Ovary (tissue), 9 donors: ENCODE data around the gene CLBA1. TPM values are rescaled to one million over a fixed set of nuclear protein-coding genes. Genes with fewer than 3 reads are reported as not detected.

Source experiments
- DNase-seq, 5 donors: peaks; one replicate each; pipeline ENCODE4 v3.0.0-alpha.2; 2019 to 2020
- H3K27ac ChIP-seq, 2 donors: fragments of 200-600 bp; one replicate each; pipeline versions ENCODE4 v1.5.1 to v1.8.0; 2019 to 2022
- H3K27me3 ChIP-seq: fragments of 200-600 bp; one replicate; pipeline ENCODE4 v1.8.0; 2022
- H3K36me3 ChIP-seq: fragments of 200-600 bp; sonication (generic); one replicate; pipeline ENCODE4 v1.5.1; 2019
- H3K4me1 ChIP-seq: one replicate; pipeline ENCODE4 v1.8.1; 2013; ENCODE audit warnings: mild to moderate bottlenecking, moderate library complexity; ENCODE audit not compliant: insufficient read depth
- H3K4me3 ChIP-seq: fragments of 200-600 bp; sonication (generic); one replicate; pipeline ENCODE4 v1.5.1; 2017
- H3K9me3 ChIP-seq, 2 donors: fragments of 200-600 bp in 1 of 2; sonication (generic) in 1 of 2; one replicate each; pipeline versions ENCODE4 v1.5.1 to v1.8.1; 2013 to 2019; ENCODE audit warnings: mild to moderate bottlenecking in 1 of 2, moderate library complexity in 1 of 2
- CTCF ChIP-seq, 3 donors: fragments of 450-650 bp in 2 of 3; fragments of 200-600 bp in 1 of 3; IDR thresholded peaks; one replicate each; pipeline versions ENCODE4 v1.5.1 to v1.8.0; 2016 to 2022; ENCODE audit warnings: antibody characterized with exemption in 3 of 3, mild to moderate bottlenecking in 1 of 3
- EP300 ChIP-seq: sonication (generic); formaldehyde crosslinking; IDR thresholded peaks from one replicate; pipeline ENCODE4 v1.6.1; 2017; ENCODE audit warnings: antibody characterized with exemption
- POLR2A ChIP-seq: fragments of 450-650 bp; IDR thresholded peaks from one replicate; pipeline ENCODE4 v1.6.1; 2017; ENCODE audit warnings: antibody characterized with exemption, mild to moderate bottlenecking, moderate library complexity
- WGBS, 3 donors: extraction: QIAGEN DNeasy Blood & Tissue Kit in 1 of 3; methylation state at CpG; one replicate each; pipeline versions ENCODE4 v1.1.5 to v1.1.7; 2013 to 2017; 5-methylcytosine and 5-hydroxymethylcytosine counted together
- intact Hi-C, 4 donors: fragments of 100-400 bp; cut with DNase I; formaldehyde crosslinking; loops; one replicate each; pipeline versions ENCODE4 v1.11.0 to v1.15.1; 2022 to 2023
- polyA plus RNA-seq, 2 donors: library from polyadenylated mRNA; stranded (reverse); fragments of 200-250 nt in 1 of 2; fragments of 350-450 nt in 1 of 2; fragmentation: Illumina TruSeq in 1 of 2; extraction: RNeasy Lipid Tissue Mini Kit (QIAGEN cat#74804) in 1 of 2; gene quantifications; one replicate each; pipeline ENCODE4 v1.2.3, GENCODE V29; 2013 to 2014
- total RNA-seq, 7 donors: library from RNA; depleted of rRNA in 2 of 7; stranded (reverse); fragments of >200 nt in 2 of 7; fragmentation: NEBNext Ultra II Directional in 3 of 7; extraction: Animal tissue kit (Norgen Biotek cat#: 25700) in 3 of 7; gene quantifications; one replicate each; pipeline versions ENCODE4 v1.1.0 to v1.2.4, GENCODE V29; 2016 to 2023
- donor health status: DM: no; HTN: no; CAD: no; lungs with moderate emphysema.
- donor health status: DM: no; HTN: no; CAD: no.
- donor health status: Bipolar disorder and iron deficiency.
- donor health status: DM: yes; HTN: yes; CAD: no.
- donor health status: DM: no; HTN: no; CAD: no.
- donor health status: DM: yes; HTN: yes; CAD: no.

CLBA1 gene
- total and polyA plus RNA-seq, 9 donors, result 3.5 to 15.7 (median 6.7) TPM

DNA sequence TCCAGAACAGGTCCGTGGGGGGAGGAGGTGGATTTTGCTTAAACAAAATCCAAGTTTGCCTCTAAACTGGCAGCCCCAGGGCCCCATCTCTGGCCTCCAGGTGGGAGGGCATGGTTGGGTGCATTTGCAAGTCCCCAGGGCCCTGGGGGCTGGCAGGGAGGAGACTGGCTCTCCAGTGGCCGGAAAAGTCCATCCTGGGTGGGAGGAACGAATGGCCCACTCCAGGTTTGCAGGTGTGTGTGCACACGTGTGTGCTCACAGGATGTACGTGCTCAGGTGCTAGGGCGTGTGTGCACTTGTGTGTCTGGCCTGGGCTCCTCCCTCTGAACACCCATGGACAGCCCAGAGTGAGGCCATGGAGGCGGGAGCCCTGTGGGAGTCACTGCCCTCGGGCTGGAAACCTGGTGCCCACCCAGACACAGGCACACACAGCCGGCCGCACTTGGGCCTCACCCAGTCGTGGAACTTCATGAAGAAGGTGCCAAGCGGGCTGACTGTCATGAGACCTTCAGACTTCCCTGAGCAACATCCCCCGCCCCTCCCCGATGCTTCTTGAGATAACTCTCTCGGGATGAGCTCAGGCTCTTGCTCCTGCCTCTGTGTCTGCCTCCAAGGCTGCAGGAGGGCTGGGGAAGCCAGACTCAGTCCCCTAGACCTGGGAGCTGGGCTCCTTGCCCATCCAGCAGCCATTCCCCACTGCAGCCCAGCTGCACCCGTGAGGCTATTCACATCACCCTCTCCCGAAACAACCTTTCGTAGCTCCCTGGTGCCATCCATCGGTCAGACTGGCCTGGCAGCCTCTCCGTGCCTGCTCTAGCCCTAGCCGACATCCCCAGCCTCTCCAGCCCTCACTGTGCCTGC, 16.8 kb upstream of the CLBA1 start:
- Histone ChIP-seq H3K27ac (peak overlapping the region; percentile 5 to 21), H3K4me1 (peaks cover 23% of the 10 kb centered on the region), H3K9me3 (no peaks in the 10 kb centered on the region), H3K27me3 (no peaks in the 10 kb centered on the region), H3K4me3 (peak overlapping the region; percentile 27), H3K36me3 (no peaks in the 10 kb centered on the region)
- DNase-seq, result peak in 3 of 5 donors; percentile 37 to 40 (median 39)
- 18 to 32% (median 27%) methylated on average over 21 of the region's 21 CpGs for WGBS, 3 donors
- intact Hi-C loops, result no loop called here
- TF ChIP-seq POLR2A (no peak), EP300 (no peak), CTCF (IDR thresholded peaks at IDR 0.05) (no peak)

DNA sequence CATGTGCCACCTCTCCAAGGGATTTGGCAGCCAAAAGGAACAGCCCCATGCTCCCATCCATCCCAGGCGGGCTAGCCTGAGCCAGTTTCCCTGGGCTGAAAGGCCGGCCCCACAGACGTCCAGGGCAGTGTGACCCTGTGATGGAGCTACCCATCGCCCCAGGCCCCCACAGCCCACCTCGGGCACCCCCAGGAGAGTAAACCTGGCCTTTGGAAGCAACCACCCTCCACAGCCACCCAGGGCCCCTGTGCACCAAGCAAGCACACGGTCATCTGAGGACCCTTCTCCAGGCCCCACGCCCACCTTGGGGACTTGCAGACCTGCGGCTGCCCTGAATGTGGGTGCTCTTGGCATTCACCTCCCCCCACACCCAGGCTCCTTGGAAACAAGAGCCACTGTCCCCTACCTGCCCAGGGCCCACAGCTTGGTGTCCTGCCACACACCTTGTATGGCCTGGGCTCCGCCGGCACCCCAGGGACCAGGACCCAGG, 15.8 kb upstream of the CLBA1 start:
- intact Hi-C loops, result loop anchor here in 1 of 4 donors (10.0 kb wide), 1 partner anchor 75 kb away; no protein-coding TSS in a partner anchor
- no peaks in the 10 kb centered on the region for H3K36me3 ChIP-seq
- peak in 1 of 5 donors; percentile 37 for DNase-seq
- no peaks in the 10 kb centered on the region for H3K9me3 ChIP-seq
- no peak overlapping the region for H3K27ac ChIP-seq
- H3K4me3 ChIP-seq, result peak overlapping the region; percentile 40
- H3K4me1 ChIP-seq, result peaks cover 31% of the 10 kb centered on the region
- no peaks in the 10 kb centered on the region for H3K27me3 ChIP-seq
- TF ChIP-seq CTCF (IDR thresholded peaks at IDR 0.05) (no peak), EP300 (no peak), POLR2A (no peak)
- WGBS, 3 donors, result 78 to 87% (median 82%) methylated on average over 6 to 10 of the region's 10 CpGs

DNA sequence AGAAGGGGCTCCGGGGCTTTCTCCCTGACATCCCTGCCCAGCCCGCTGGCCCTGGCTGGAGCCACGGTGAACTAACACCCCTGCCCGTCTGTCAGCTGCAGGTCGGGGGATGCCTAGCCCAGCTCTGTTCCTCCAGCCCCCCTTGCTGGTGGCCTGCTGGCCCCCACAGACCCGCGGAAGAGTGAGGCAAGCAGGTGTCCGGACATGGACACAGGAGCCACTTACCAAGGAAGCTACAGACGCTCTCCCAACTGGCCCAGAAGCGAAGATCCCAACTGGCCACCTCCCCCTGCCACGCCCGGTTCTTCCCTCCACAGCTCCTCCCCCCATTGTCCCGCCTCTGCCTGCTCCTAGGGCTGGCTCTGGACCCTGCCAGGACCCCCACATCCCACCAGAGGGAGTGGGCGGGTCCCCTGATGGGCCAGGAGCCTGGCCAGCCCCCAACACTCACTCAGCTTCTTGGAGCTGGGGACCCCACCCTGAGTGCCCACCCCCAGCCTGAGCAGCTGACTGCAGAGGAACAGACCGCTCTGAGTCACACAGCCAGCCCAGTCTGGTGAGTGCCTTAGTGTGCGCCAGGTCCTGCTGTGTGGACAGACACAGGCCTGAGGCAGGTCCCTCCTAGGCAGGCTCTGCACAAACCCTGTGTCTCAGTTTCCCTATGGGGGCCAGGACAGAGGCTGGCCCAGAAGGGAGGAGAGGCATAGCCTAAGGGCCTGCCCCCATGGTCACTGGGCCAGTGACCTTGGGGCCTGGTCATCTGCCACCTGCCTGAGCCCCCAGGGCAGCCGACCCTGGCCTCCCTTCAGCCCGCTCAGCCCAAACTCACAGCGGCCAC, 15.1 kb upstream of the CLBA1 start:
- Histone ChIP-seq H3K36me3 (no peaks in the 10 kb centered on the region), H3K27ac (no peak overlapping the region), H3K4me1 (peaks cover 35% of the 10 kb centered on the region), H3K4me3 (peak overlapping the region; percentile 40), H3K9me3 (no peaks in the 10 kb centered on the region), H3K27me3 (no peaks in the 10 kb centered on the region)
- DNase-seq, result peak in 4 of 5 donors; percentile 37 to 65 (median 46)
- 60 to 78% (median 75%) methylated on average over 16 to 19 of the region's 19 CpGs for WGBS, 3 donors
- intact Hi-C loops, result loop anchor here in 1 of 4 donors (10.0 kb wide), 1 partner anchor 74 kb away; no protein-coding TSS in a partner anchor
- TF ChIP-seq POLR2A, result no peak
- no peak for TF ChIP-seq EP300
- TF ChIP-seq CTCF (IDR thresholded peaks at IDR 0.05), result no peak
